ENCODE measurements around the gene VCAN. TPM values are rescaled to one million over a fixed set of nuclear protein-coding genes. Genes with fewer than 3 reads are reported as not detected.

Gene VCAN
- polyA plus RNA-seq, 2 of the 4 experiments (the other 2 are of a cell fraction), result 26.0 to 42.0 TPM

- TF ChIP-seq CTCF (IDR thresholded peaks at IDR 0.05) (no peak), HMGXB4 (CRISPR knock-in tag; IDR thresholded peaks at IDR 0.05; ENCODE audit: borderline replicate concordance) (no peak), CBX2 (IDR thresholded peaks at IDR 0.05; ENCODE audit: borderline replicate concordance, low read depth) (no peak), KDM1A (IDR thresholded peaks at IDR 0.05; ENCODE audit: low read depth) (no peak), ZSCAN20 (CRISPR knock-in tag; IDR thresholded peaks at IDR 0.05) (no peak), NR3C1 (IDR thresholded peaks at IDR 0.05) (no peak), TP53 (CRISPR knock-in tag; IDR thresholded peaks at IDR 0.05) (no peak), GATA3 (IDR thresholded peaks at IDR 0.05; ENCODE audit: borderline replicate concordance) (no peak), SREBF2 (IDR thresholded peaks at IDR 0.05) (no peak), EP300 (IDR thresholded peaks at IDR 0.05) (no peak), USF2 (IDR thresholded peaks at IDR 0.05) (no peak), HOXB5 (CRISPR knock-in tag; IDR thresholded peaks at IDR 0.05) (no peak), POLR2A (IDR thresholded peaks at IDR 0.05; ENCODE audit: low read length) (no peak), MAZ (IDR thresholded peaks at IDR 0.05; ENCODE audit: borderline replicate concordance, low read depth, low read length) (no peak), HDAC2 (IDR thresholded peaks at IDR 0.05) (no peak), JUNB (IDR thresholded peaks at IDR 0.05) (no peak), CHD4 (IDR thresholded peaks at IDR 0.05; ENCODE audit: borderline replicate concordance) (no peak), RFX5 (IDR thresholded peaks at IDR 0.05) (no peak), EHMT2 (IDR thresholded peaks at IDR 0.05; ENCODE audit: low read depth) (no peak), NPAS2 (CRISPR knock-in tag; IDR thresholded peaks at IDR 0.05; ENCODE audit: borderline replicate concordance) (no peak)
- no peak overlapping the region for H3K4me3 ChIP-seq
- ChIA-PET POLR2A (no interaction called here), CTCF (interaction anchor here (1.3 kb wide), 1 partner anchor 1174 kb away, joined by 3 read pairs; no protein-coding TSS in a partner anchor)
- no peak overlapping the region for H3K4me2 ChIP-seq
- no peaks in the 10 kb centered on the region for H3K9me3 ChIP-seq
- H3K27ac ChIP-seq, result no peak overlapping the region
- DNase-seq (ENCODE audit: low read depth in 1 of 2, low spot score in 1 of 2), result no peak
- no peak for FAIRE-seq
- no peaks in the 10 kb centered on the region for H3K4me1 ChIP-seq
- ATAC-seq, result no peak
- 62% methylated on average over 1 of the region's 1 CpG for WGBS (ENCODE audit: missing lambda C conversion rate)
Observed at GRCh38 chr5:83526289-83526688, 54.7 kb downstream of the VCAN start.

- POLR2A ChIA-PET, result no interaction called here
- no peak for FAIRE-seq
- no peak overlapping the region for H3K4me3 ChIP-seq
- no peak overlapping the region for H3K27ac ChIP-seq
- 23% methylated on average over 4 of the region's 4 CpGs for WGBS (ENCODE audit: missing lambda C conversion rate)
- DNase-seq (ENCODE audit: low read depth in 1 of 2, low spot score in 1 of 2), result no peak
- H3K4me1 ChIP-seq, result no peaks in the 10 kb centered on the region
- ATAC-seq, result no peak
- H3K4me2 ChIP-seq, result no peak overlapping the region
- no peaks in the 10 kb centered on the region for H3K9me3 ChIP-seq
- CTCF ChIA-PET, result no interaction called here
- TF ChIP-seq HDAC2 (IDR thresholded peaks at IDR 0.05), result no peak
- no peak for TF ChIP-seq HMGXB4 (CRISPR knock-in tag; IDR thresholded peaks at IDR 0.05; ENCODE audit: borderline replicate concordance)
- no peak for TF ChIP-seq HES2 (IDR thresholded peaks at IDR 0.05)
- TF ChIP-seq CTCF (IDR thresholded peaks at IDR 0.05), result no peak
- no peak for TF ChIP-seq RAD21 (conservative IDR thresholded peaks at IDR 0.05 in 1 of 2, IDR thresholded peaks at IDR 0.05 in 1 of 2)
- TF ChIP-seq CBX2 (IDR thresholded peaks at IDR 0.05; ENCODE audit: borderline replicate concordance, low read depth), result no peak
- no peak for TF ChIP-seq MAX (IDR thresholded peaks at IDR 0.05)
- no peak for TF ChIP-seq ESRRA (IDR thresholded peaks at IDR 0.05; ENCODE audit: borderline replicate concordance, low read length)
- TF ChIP-seq JUN (IDR thresholded peaks at IDR 0.05), result no peak
- no peak for TF ChIP-seq HOXB5 (CRISPR knock-in tag; IDR thresholded peaks at IDR 0.05)
- no peak for TF ChIP-seq MYC (IDR thresholded peaks at IDR 0.05; ENCODE audit: borderline replicate concordance, low read length)
- no peak for TF ChIP-seq HEYL (CRISPR knock-in tag; IDR thresholded peaks at IDR 0.05)
- no peak for TF ChIP-seq HOXA7 (CRISPR knock-in tag; IDR thresholded peaks at IDR 0.05)
- TF ChIP-seq CBX8 (IDR thresholded peaks at IDR 0.05), result no peak
Observed at GRCh38 chr5:83527221-83527620, 55.7 kb downstream of the VCAN start.
